H9 (cell line): ENCODE results near the gene CYP2D6. TPM values are rescaled to one million over a fixed set of nuclear protein-coding genes. Genes with fewer than 3 reads are reported as not detected.
A peak's percentile ranks its signal among the peaks of the same experiment; 100 is the strongest.

Experiments
- DNase-seq: peaks from one replicate; pipeline ENCODE4 v3.0.0-alpha.2; 2017
- H2AFZ ChIP-seq: one replicate; pipeline ENCODE4 v1.6.1; 2013; ENCODE audit warnings: mild to moderate bottlenecking, low read length, control low read depth, moderate library complexity
- H2AK5ac ChIP-seq: 2 replicates; pipeline ENCODE4 v1.6.1; 2013; ENCODE audit warnings: low read length, control low read depth, mixed read lengths; ENCODE audit not compliant: insufficient read length
- H2BK120ac ChIP-seq: one replicate; pipeline ENCODE4 v1.6.1; 2013; ENCODE audit warnings: low read depth, mild to moderate bottlenecking, low read length, control low read depth, inconsistent platforms; ENCODE audit not compliant: poor library complexity, severe bottlenecking
- H2BK12ac ChIP-seq: 2 replicates; pipeline ENCODE4 v1.6.1; 2013; ENCODE audit warnings: low read length, control low read depth, mixed read lengths, low read depth; ENCODE audit not compliant: insufficient read length
- H2BK15ac ChIP-seq: 2 replicates; pipeline ENCODE4 v1.6.1; 2013; ENCODE audit warnings: low read depth, low read length, control low read depth
- H2BK20ac ChIP-seq: one replicate; pipeline ENCODE4 v1.6.1; 2013; ENCODE audit warnings: low read depth, mild to moderate bottlenecking, low read length, control low read depth, inconsistent platforms; ENCODE audit not compliant: poor library complexity, severe bottlenecking
- H2BK5ac ChIP-seq: 2 replicates; pipeline ENCODE4 v1.6.1; 2013; ENCODE audit warnings: low read length, control low read depth, mixed read lengths; ENCODE audit not compliant: insufficient read length
- H3K14ac ChIP-seq: 2 replicates; pipeline ENCODE4 v1.6.1; 2013; ENCODE audit warnings: low read length, control low read depth; ENCODE audit not compliant: insufficient read depth
- H3K18ac ChIP-seq: 2 replicates; pipeline ENCODE4 v1.6.1; 2013; ENCODE audit warnings: low read depth, mild to moderate bottlenecking, mixed read lengths, low read length, control low read depth; ENCODE audit not compliant: insufficient read length
- H3K23ac ChIP-seq: 2 replicates; pipeline ENCODE4 v1.6.1; 2013; ENCODE audit warnings: low read length, control low read depth, mixed read lengths, low read depth; ENCODE audit not compliant: insufficient read length
- H3K23me2 ChIP-seq: 2 replicates; pipeline ENCODE4 v1.6.1; 2013; ENCODE audit warnings: low read depth, mild to moderate bottlenecking, mixed read lengths, low read length, control low read depth; ENCODE audit not compliant: insufficient read length, poor library complexity, severe bottlenecking
- H3K27ac ChIP-seq: 2 replicates; pipeline ENCODE4 v1.5.1; 2013; ENCODE audit warnings: low read length, control low read depth, mixed read lengths, low read depth; ENCODE audit not compliant: insufficient read length
- H3K27me3 ChIP-seq: 2 replicates; pipeline ENCODE4 v1.6.1; 2013; ENCODE audit warnings: low read length, control low read depth, inconsistent platforms; ENCODE audit not compliant: insufficient read depth
- H3K4ac ChIP-seq: 2 replicates; pipeline ENCODE4 v1.6.1; 2013; ENCODE audit warnings: low read depth, mild to moderate bottlenecking, control low read depth, inconsistent platforms, low read length, moderate library complexity
- H3K4me1 ChIP-seq: 2 replicates; pipeline ENCODE4 v1.6.1; 2013; ENCODE audit warnings: low read length, control low read depth, inconsistent platforms; ENCODE audit not compliant: insufficient read depth
- H3K4me2 ChIP-seq: 2 replicates; pipeline ENCODE4 v1.6.1; 2013; ENCODE audit warnings: low read length, control low read depth, mixed read lengths; ENCODE audit not compliant: insufficient read length, insufficient read depth
- H3K56ac ChIP-seq: 2 replicates; pipeline ENCODE4 v1.6.1; 2013; ENCODE audit warnings: low read depth, mild to moderate bottlenecking, mixed read lengths, low read length, control low read depth; ENCODE audit not compliant: insufficient read length
- H3K79me1 ChIP-seq: 2 replicates; pipeline ENCODE4 v1.6.1; 2013; ENCODE audit warnings: low read depth, mild to moderate bottlenecking, moderate library complexity, low read length, control low read depth, inconsistent platforms; ENCODE audit not compliant: insufficient read depth, poor library complexity, severe bottlenecking
- H3K79me2 ChIP-seq: 2 replicates; pipeline ENCODE4 v1.6.1; 2013; ENCODE audit warnings: low read length, control low read depth, inconsistent platforms; ENCODE audit not compliant: insufficient read depth
- H3K9ac ChIP-seq: 2 replicates; pipeline ENCODE4 v1.6.1; 2013; ENCODE audit warnings: low read length, control low read depth, mixed read lengths; ENCODE audit not compliant: insufficient read length; ENCODE audit errors: extremely low read depth
- H3K9me3 ChIP-seq: one replicate; pipeline ENCODE4 v1.6.1; 2013; ENCODE audit warnings: low read depth, low read length, inconsistent platforms; ENCODE audit not compliant: control insufficient read depth
- H3T11ph ChIP-seq: one replicate; pipeline ENCODE4 v1.6.1; 2013; ENCODE audit warnings: mild to moderate bottlenecking, low read length, control low read depth, inconsistent platforms
- H4K20me1 ChIP-seq: one replicate; pipeline ENCODE4 v1.6.1; 2013; ENCODE audit not compliant: control insufficient read depth, insufficient read length, insufficient read depth
- H4K5ac ChIP-seq: 2 replicates; pipeline ENCODE4 v1.6.1; 2013; ENCODE audit warnings: low read depth, mild to moderate bottlenecking, mixed read lengths, low read length, control low read depth; ENCODE audit not compliant: insufficient read length
- H4K8ac ChIP-seq: replicated peaks from 2 replicates; pipeline ENCODE4 v1.6.1; 2013; ENCODE audit warnings: low read length, control low read depth, mixed read lengths, low read depth; ENCODE audit not compliant: insufficient read length
- H4K91ac ChIP-seq: 2 replicates; pipeline ENCODE4 v1.6.1; 2013; ENCODE audit warnings: low read depth, mild to moderate bottlenecking, moderate library complexity, mixed read lengths, low read length, control low read depth; ENCODE audit not compliant: insufficient read length
- H3K27ac Mint-ChIP-seq, 3 experiments: 2 replicates in 2 of 3; 3 replicates in 1 of 3; pipeline ENCODE4 v1.8.0; 2020 to 2021; ENCODE audit warnings: mixed read lengths in 3 of 3, mild to moderate bottlenecking in 1 of 3, moderate library complexity in 1 of 3
- H3K27me3 Mint-ChIP-seq: 2 replicates; pipeline ENCODE4 v1.8.0; 2021; ENCODE audit warnings: low read depth, mild to moderate bottlenecking, moderate library complexity, mixed read lengths
- H3K36me3 Mint-ChIP-seq, 3 experiments: 2 replicates in 2 of 3; 3 replicates in 1 of 3; pipeline ENCODE4 v1.8.0; 2020 to 2021; ENCODE audit warnings: low read depth in 3 of 3, mixed read lengths in 3 of 3; ENCODE audit not compliant: insufficient read depth in 1 of 3
- H3K4me1 Mint-ChIP-seq, 2 experiments: 2 replicates each; pipeline ENCODE4 v1.8.0; 2020; ENCODE audit warnings: mixed read lengths in 2 of 2
- H3K4me3 Mint-ChIP-seq, 2 experiments: 2 replicates in 1 of 2; 3 replicates in 1 of 2; pipeline ENCODE4 v1.8.0; 2020 to 2021; ENCODE audit warnings: mild to moderate bottlenecking in 2 of 2, mixed read lengths in 2 of 2, moderate library complexity in 1 of 2
- H3K9me3 Mint-ChIP-seq, 2 experiments: 2 replicates in 1 of 2; 3 replicates in 1 of 2; pipeline ENCODE4 v1.8.0; 2020; ENCODE audit warnings: mild to moderate bottlenecking in 2 of 2, mixed read lengths in 2 of 2, moderate library complexity in 1 of 2
- CTCF ChIP-seq: fragments of 200-600 bp; sonication (generic); conservative IDR thresholded peaks from 3 replicates; pipeline ENCODE4 v1.8.0; 2021; ENCODE audit warnings: antibody characterized with exemption, mild to moderate bottlenecking
- WGBS: extraction: QIAGEN DNeasy Blood & Tissue Kit; methylation state at CpG from one replicate; pipeline ENCODE4 v1.1.7; 2013; ENCODE audit warnings: missing lambda C conversion rate, low lambda C conversion rate, mixed read lengths; ENCODE audit not compliant: insufficient read length; ENCODE audit errors: extremely low coverage; 5-methylcytosine and 5-hydroxymethylcytosine counted together
- total RNA-seq: library from RNA; stranded (reverse); gene quantifications from 2 replicates; pipeline ENCODE4 v1.2.1, GENCODE V29; 2021

Gene CYP2D6
- total RNA-seq, 1 experiment from 2014 or later = 2.3 TPM

- no peak overlapping the region for H3K14ac ChIP-seq
Measured at GRCh38 chr22:42111798-42112197, 18.8 kb downstream of the CYP2D6 start.

More at GRCh38 chr22:42111798-42112197, 18.8 kb downstream of the CYP2D6 start:
- H3K27me3 Mint-ChIP-seq = peaks cover 35% of the 10 kb centered on the region
- no peaks in the 10 kb centered on the region for H3K9me3 ChIP-seq
- H3K36me3 Mint-ChIP-seq = peaks cover 0 to 13% (median 10%) of the 10 kb centered on the region in 3 experiments; a peak in 5 of 7 replicates
- H3K23me2 ChIP-seq = no peaks in the 10 kb centered on the region
- no peak overlapping the region for H2BK5ac ChIP-seq
- peaks cover 17 to 23% of the 10 kb centered on the region in 2 experiments for H3K9me3 Mint-ChIP-seq
- H2BK20ac ChIP-seq = no peak overlapping the region
- H3K4ac ChIP-seq = no peak overlapping the region
- H3K4me3 Mint-ChIP-seq = no peak overlapping the region
- no peak overlapping the region for H3K27ac Mint-ChIP-seq
- H3K18ac ChIP-seq = no peak overlapping the region
- no peaks in the 10 kb centered on the region for H3K4me1 ChIP-seq
- H3K4me1 Mint-ChIP-seq = peaks cover 7 to 10% of the 10 kb centered on the region in 2 experiments
- H3K27ac ChIP-seq = no peak overlapping the region
- H3T11ph ChIP-seq = no peak overlapping the region
- H2AK5ac ChIP-seq = no peak overlapping the region
- H3K23ac ChIP-seq = no peak overlapping the region
- H3K79me2 ChIP-seq = no peaks in the 10 kb centered on the region
- no peak overlapping the region for H4K91ac ChIP-seq
- no peaks in the 10 kb centered on the region for H3K27me3 ChIP-seq
- H2BK12ac ChIP-seq = no peak overlapping the region
- no peak overlapping the region for H2BK15ac ChIP-seq
- no peak for DNase-seq
- no peak overlapping the region for H3K9ac ChIP-seq
- H2AFZ ChIP-seq = no peak overlapping the region
- peak; percentile 50 for TF ChIP-seq CTCF
- no peaks in the 10 kb centered on the region for H4K20me1 ChIP-seq
- H3K4me2 ChIP-seq = no peak overlapping the region
- no CpG with 5 or more reads among the region's 4 CpGs for WGBS
- no peak overlapping the region for H4K8ac ChIP-seq
- no peaks in the 10 kb centered on the region for H3K79me1 ChIP-seq
- H2BK120ac ChIP-seq = no peak overlapping the region
- no peak overlapping the region for H3K56ac ChIP-seq
- H4K5ac ChIP-seq = no peak overlapping the region
